K562 (cell line): ENCODE measurements around the gene FMNL3. TPM values are rescaled to one million over a fixed set of nuclear protein-coding genes. Genes with fewer than 3 reads are reported as not detected.
A peak's percentile ranks its signal among the peaks of the same experiment; 100 is the strongest.

Experiments
- HDAC3 ChIP-seq: fragments of 450-650 bp; IDR thresholded peaks from 2 replicates; pipeline ENCODE4 v1.6.1; 2018; ENCODE audit warnings: borderline replicate concordance, mild to moderate bottlenecking, moderate library complexity; ENCODE audit not compliant: partially characterized antibody
- HNRNPUL1 ChIP-seq: fragments of 200-400 bp; formaldehyde crosslinking; IDR thresholded peaks from 2 replicates; pipeline ENCODE4 v1.6.1; 2017; ENCODE audit warnings: low read length
- PRPF4 ChIP-seq: fragments of 200-400 bp; formaldehyde crosslinking; IDR thresholded peaks from one replicate; pipeline ENCODE4 v1.6.1; 2017; ENCODE audit warnings: low read length, low read depth, mild to moderate bottlenecking; ENCODE audit not compliant: insufficient read depth, poor library complexity, severe bottlenecking
- ZNF764 ChIP-seq: fragments of 250-450 bp; sonication (Bioruptor Pico); IDR thresholded peaks from 2 replicates; pipeline ENCODE4 v1.4.0; 2020; ENCODE audit warnings: low read depth, mild to moderate bottlenecking, moderate library complexity
- polyA plus RNA-seq, 8 experiments: library from polyadenylated mRNA; depleted of rRNA in 4 of 8; stranded (reverse) in 5 of 8; unstranded in 3 of 8; fragments of >200 nt; fragmentation: Nextera tagmentation in 2 of 8; fragmentation: Illumina TruSeq in 1 of 8; extraction: Ambion mirVana in 2 of 8; extraction: Trizol in 1 of 8; gene quantifications; 2 replicates each; pipeline versions ENCODE4 v1.2.1 to v1.2.3, GENCODE V29; 2011 to 2014; ENCODE audit warnings: inconsistent platforms in 1 of 8, missing spikeins in 1 of 8
- total RNA-seq, 7 experiments: library from RNA; depleted of rRNA in 6 of 7; stranded (reverse); fragments of >200 nt in 6 of 7; fragmentation: Illumina TruSeq in 2 of 7; extraction: Trizol in 2 of 7; gene quantifications; 2 replicates each; pipeline versions ENCODE4 v1.2.1 to v1.2.3, GENCODE V29; 2011 to 2021; ENCODE audit warnings: low replicate concordance in 1 of 7
- TF ChIP-seq, protein P1 (sequence below): fragments of 450-650 bp; IDR thresholded peaks from 2 replicates; pipeline ENCODE4 v1.6.1; 2016; ENCODE audit warnings: mild to moderate bottlenecking, moderate library complexity
- TF ChIP-seq, protein P2 (sequence below), 2 experiments: fragments of 450-650 bp in 1 of 2; sonication (generic) in 1 of 2; formaldehyde crosslinking in 1 of 2; IDR thresholded peaks in 1 of 2; conservative IDR thresholded peaks in 1 of 2; 2 replicates each; pipeline versions ENCODE4 v1.6.1 to v1.8.1; 2016 to 2023; ENCODE audit warnings: mild to moderate bottlenecking in 2 of 2, moderate library complexity in 2 of 2, inconsistent platforms in 1 of 2, missing genetic modification reagents in 1 of 2

FMNL3 gene
- total and polyA plus RNA-seq, 9 of the 15 experiments (the other 6 are each of a cell fraction or from before 2014, with no cell fraction given) = 0.49 to 14.4 (median 6.8) TPM

DNA sequence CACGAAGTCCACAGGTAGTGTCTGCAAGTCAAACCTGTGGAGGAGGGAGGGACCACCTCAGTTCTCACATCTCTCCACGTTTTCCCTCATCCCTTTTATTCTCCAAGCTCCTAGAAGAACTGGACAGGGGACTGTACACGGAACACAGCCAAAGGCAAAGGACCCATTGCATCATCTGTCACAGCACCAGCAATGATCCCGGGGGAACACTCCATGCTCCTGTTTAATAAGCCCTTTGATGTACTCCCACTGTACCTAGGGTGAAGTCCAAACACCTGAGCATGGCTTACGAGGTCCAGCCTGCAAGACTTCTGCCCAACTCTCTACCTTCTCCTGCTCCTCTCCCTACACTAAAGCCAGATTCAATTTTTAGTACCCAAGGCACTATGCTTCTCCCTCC lies 57.3 kb downstream of the FMNL3 start (continued):
- TF ChIP-seq, protein P1, sequence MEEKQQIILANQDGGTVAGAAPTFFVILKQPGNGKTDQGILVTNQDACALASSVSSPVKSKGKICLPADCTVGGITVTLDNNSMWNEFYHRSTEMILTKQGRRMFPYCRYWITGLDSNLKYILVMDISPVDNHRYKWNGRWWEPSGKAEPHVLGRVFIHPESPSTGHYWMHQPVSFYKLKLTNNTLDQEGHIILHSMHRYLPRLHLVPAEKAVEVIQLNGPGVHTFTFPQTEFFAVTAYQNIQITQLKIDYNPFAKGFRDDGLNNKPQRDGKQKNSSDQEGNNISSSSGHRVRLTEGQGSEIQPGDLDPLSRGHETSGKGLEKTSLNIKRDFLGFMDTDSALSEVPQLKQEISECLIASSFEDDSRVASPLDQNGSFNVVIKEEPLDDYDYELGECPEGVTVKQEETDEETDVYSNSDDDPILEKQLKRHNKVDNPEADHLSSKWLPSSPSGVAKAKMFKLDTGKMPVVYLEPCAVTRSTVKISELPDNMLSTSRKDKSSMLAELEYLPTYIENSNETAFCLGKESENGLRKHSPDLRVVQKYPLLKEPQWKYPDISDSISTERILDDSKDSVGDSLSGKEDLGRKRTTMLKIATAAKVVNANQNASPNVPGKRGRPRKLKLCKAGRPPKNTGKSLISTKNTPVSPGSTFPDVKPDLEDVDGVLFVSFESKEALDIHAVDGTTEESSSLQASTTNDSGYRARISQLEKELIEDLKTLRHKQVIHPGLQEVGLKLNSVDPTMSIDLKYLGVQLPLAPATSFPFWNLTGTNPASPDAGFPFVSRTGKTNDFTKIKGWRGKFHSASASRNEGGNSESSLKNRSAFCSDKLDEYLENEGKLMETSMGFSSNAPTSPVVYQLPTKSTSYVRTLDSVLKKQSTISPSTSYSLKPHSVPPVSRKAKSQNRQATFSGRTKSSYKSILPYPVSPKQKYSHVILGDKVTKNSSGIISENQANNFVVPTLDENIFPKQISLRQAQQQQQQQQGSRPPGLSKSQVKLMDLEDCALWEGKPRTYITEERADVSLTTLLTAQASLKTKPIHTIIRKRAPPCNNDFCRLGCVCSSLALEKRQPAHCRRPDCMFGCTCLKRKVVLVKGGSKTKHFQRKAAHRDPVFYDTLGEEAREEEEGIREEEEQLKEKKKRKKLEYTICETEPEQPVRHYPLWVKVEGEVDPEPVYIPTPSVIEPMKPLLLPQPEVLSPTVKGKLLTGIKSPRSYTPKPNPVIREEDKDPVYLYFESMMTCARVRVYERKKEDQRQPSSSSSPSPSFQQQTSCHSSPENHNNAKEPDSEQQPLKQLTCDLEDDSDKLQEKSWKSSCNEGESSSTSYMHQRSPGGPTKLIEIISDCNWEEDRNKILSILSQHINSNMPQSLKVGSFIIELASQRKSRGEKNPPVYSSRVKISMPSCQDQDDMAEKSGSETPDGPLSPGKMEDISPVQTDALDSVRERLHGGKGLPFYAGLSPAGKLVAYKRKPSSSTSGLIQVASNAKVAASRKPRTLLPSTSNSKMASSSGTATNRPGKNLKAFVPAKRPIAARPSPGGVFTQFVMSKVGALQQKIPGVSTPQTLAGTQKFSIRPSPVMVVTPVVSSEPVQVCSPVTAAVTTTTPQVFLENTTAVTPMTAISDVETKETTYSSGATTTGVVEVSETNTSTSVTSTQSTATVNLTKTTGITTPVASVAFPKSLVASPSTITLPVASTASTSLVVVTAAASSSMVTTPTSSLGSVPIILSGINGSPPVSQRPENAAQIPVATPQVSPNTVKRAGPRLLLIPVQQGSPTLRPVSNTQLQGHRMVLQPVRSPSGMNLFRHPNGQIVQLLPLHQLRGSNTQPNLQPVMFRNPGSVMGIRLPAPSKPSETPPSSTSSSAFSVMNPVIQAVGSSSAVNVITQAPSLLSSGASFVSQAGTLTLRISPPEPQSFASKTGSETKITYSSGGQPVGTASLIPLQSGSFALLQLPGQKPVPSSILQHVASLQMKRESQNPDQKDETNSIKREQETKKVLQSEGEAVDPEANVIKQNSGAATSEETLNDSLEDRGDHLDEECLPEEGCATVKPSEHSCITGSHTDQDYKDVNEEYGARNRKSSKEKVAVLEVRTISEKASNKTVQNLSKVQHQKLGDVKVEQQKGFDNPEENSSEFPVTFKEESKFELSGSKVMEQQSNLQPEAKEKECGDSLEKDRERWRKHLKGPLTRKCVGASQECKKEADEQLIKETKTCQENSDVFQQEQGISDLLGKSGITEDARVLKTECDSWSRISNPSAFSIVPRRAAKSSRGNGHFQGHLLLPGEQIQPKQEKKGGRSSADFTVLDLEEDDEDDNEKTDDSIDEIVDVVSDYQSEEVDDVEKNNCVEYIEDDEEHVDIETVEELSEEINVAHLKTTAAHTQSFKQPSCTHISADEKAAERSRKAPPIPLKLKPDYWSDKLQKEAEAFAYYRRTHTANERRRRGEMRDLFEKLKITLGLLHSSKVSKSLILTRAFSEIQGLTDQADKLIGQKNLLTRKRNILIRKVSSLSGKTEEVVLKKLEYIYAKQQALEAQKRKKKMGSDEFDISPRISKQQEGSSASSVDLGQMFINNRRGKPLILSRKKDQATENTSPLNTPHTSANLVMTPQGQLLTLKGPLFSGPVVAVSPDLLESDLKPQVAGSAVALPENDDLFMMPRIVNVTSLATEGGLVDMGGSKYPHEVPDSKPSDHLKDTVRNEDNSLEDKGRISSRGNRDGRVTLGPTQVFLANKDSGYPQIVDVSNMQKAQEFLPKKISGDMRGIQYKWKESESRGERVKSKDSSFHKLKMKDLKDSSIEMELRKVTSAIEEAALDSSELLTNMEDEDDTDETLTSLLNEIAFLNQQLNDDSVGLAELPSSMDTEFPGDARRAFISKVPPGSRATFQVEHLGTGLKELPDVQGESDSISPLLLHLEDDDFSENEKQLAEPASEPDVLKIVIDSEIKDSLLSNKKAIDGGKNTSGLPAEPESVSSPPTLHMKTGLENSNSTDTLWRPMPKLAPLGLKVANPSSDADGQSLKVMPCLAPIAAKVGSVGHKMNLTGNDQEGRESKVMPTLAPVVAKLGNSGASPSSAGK = no peak
- TF ChIP-seq, protein P2, sequence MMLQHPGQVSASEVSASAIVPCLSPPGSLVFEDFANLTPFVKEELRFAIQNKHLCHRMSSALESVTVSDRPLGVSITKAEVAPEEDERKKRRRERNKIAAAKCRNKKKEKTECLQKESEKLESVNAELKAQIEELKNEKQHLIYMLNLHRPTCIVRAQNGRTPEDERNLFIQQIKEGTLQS (IDR thresholded peaks at IDR 0.05) = peak; percentile 33; the same call in 1 of the 2 replicates
- TF ChIP-seq, protein P2 (CRISPR knock-in tag; conservative IDR thresholded peaks at IDR 0.05) = no peak
- TF ChIP-seq PRPF4 = no peak
- no peak for TF ChIP-seq HDAC3
- no peak for TF ChIP-seq ZNF764 (CRISPR knock-in tag)
- TF ChIP-seq HNRNPUL1 = no peak
